Esophagus mucosa (tissue), 1 donor: ENCODE measurements around the gene TTLL8. TPM values are rescaled to one million over a fixed set of nuclear protein-coding genes. Genes with fewer than 3 reads are reported as not detected.
A peak's percentile ranks its signal among the peaks of the same experiment; 100 is the strongest.

ENCODE experiments used
- ATAC-seq: fragments of 200-7000 bp; cut with Tn5 transposase; one replicate; pipeline ENCODE4 v1.9.1; 2020
- total RNA-seq: library from RNA; stranded (reverse); gene quantifications from one replicate; pipeline ENCODE4 v1.2.4, GENCODE V29; 2023
- donor health status: DM: yes; HTN: yes; CAD: no.

The TTLL8 gene
- total RNA-seq, 1 donor from 2014 or later: not detected

- ATAC-seq: peak; percentile 80
Observed at GRCh38 chr22:50082961-50083461, 24.9 kb upstream of the TTLL8 start.

DNA sequence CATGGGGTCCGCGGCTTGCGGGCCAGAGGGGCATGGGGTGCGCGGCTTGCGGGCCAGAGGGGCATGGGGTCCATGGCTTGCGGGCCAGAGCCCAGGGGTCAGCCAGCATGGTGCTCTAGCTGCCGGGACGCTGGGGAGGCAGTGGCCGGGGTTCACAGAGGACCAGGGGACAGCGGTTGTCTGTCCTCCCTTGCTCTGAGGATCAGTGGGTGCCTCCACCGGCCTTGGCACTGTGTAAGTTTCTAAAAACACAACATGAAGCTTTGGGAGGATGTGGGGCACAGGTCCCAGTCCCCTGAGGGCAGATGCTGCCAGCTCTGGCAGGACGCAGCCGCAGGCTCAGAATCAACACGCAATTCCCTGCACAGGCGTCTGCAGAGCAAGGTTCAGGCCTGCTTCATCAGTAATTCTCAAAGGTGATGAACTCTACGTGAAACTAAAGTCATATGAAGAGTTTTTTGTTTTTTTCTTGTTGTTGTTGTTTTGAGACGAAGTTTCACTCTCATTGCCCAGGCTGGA is 24.2 kb upstream of the TTLL8 start:
- ATAC-seq: no peak

DNA sequence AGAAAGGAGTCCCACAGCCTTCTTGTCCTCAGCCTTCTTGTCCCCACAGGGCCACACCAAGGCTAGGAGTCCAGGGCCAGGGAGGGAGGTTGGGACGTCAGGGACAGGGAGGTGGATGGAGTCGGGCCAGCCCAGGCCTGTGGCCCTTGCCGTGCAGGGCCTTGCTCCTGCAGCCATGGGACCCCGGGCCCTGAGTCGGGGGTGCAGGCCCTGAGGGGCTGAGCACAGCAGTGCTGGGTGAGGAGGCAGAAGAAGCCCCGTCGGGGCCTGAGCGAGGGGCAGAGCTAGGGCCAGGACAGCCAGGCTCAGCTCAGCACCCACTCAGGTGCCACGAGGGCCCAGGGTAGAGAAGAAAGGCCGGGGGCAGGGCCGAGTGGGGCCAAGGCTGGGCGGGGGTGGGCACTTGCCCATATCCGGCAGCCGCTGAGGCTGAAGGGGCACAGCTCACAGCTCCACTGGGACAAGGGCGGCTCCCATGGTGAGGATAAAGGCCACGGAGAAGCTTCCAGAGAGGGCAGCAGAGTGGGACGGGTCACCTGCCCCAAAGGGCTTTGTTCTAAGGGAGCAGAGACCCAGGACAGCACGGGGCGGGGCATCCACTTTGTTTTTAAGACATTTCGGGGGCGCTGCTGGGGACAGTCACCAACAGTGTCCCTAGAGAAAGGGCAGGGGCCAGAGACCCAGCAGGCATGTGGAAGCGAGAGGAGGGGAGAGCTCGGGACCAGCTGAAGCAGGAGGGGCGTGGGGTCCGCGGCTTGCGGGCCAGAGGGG is 23.5 kb upstream of the TTLL8 start:
- no peak for ATAC-seq

GRCh38 chr22:50080077-50080465 is 22.0 kb upstream of the TTLL8 start:
- ATAC-seq: no peak

GRCh38 chr22:50078761-50079160 is 20.7 kb upstream of the TTLL8 start:
- ATAC-seq: peak; percentile 71

- no peak for ATAC-seq
Observed at GRCh38 chr22:50078246-50078645, 20.1 kb upstream of the TTLL8 start.

- ATAC-seq: no peak
Observed at GRCh38 chr22:50076646-50077535, 18.8 kb upstream of the TTLL8 start.

GRCh38 chr22:50074551-50075530 is 16.7 kb upstream of the TTLL8 start:
- peak; percentile 39 for ATAC-seq

DNA sequence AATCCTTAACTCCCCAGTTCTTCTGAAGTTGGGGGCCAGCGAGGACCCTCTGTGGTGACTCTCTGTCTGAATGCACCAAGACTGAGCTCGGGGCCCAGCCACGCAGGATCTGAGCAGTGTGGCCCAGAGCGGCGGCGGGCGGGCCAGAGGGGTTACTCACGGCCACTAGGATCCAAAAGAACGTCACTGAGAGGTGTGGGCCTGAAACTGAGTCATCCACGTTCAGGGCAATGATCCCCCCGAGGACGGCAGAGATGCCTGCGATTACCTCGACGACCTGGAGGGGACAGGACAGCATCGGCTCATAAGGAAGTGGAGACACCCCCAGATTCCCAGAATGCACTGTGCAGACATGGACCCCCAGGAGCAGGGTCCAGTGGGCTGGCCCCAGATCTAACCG is 16.0 kb upstream of the TTLL8 start:
- ATAC-seq: peak; percentile 28

GRCh38 chr22:50072714-50073538 is 14.8 kb upstream of the TTLL8 start:
- no peak for ATAC-seq

- peak; percentile 14 for ATAC-seq
Observed at GRCh38 chr22:50072167-50072555, 14.1 kb upstream of the TTLL8 start.

- no peak for ATAC-seq
Observed at GRCh38 chr22:50071432-50072166, 13.5 kb upstream of the TTLL8 start.

GRCh38 chr22:50070366-50070765 is 12.3 kb upstream of the TTLL8 start:
- ATAC-seq: no peak

- ATAC-seq: no peak
Observed at GRCh38 chr22:50068096-50068495, 10.0 kb upstream of the TTLL8 start.

GRCh38 chr22:50067244-50067643 is 9.1 kb upstream of the TTLL8 start:
- no peak for ATAC-seq

DNA sequence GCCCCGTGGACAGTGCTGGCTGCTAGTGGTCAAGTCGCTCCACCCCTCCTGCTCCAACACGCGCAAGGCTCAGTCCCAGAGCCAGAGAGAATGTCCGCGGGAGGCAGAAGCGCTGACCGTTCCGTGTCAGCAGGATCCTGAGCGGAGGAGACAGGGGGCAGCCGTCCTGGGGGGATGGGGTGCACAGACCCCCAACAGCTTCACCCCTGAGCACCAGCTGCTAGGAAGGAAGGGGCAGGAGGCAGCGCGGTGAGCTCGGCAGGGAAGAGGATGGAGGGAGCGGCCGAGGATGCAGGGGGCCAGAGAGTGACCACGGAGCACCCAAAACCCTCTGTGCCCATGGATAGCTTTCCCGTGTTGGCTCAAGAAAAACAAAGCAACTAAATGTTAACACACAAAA is 6.4 kb upstream of the TTLL8 start:
- ATAC-seq: no peak

- peak; percentile 27 for ATAC-seq
Observed at GRCh38 chr22:50063589-50064393, 5.7 kb upstream of the TTLL8 start.

DNA sequence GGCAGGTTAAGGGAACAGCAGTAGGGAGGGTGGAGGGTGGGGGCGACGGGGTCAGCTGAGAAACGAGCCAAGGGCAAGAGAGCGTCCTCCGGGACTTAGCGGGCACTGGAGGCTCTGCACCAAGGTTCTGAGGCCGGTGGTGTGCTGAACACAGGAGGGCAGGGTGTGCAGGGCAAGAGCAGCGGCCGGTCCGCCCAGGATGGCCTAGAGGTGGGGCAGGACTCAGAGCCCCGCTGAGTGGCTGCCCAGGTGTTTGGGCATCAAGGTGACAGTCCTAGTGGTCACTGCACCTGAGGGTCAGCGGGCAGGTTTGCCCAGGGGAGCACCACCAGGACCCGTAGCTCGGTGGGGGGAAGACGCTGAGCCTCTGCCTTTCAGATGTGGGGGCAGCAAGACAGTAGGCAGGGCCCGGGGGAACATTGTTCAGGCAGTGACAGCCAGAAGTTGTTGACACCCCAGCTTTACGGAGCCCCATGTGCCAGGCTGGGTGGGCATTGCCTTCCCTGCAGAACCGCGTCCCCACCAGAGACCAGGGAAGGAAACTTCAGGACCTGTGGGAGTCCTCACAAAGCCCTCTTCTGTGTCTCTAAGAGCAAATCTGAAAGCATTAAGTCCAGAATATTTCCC is 4.5 kb upstream of the TTLL8 start:
- ATAC-seq: no peak

- no peak for ATAC-seq
Observed at GRCh38 chr22:50061824-50062355, 3.8 kb upstream of the TTLL8 start.
